A549 (cell line): ENCODE data around the gene SLC66A2. TPM values are rescaled to one million over a fixed set of nuclear protein-coding genes. Genes with fewer than 3 reads are reported as not detected.

Experiments used
- ATAC-seq, 2 experiments: fragments of 200-7000 bp in 1 of 2; fragments of >200 bp in 1 of 2; cut with Nextera tagmentation in 1 of 2; cut with Tn5 transposase in 1 of 2; 3 replicates each; pipeline versions ENCODE4 v1.8.0 to v1.9.1; 2018 to 2020; ENCODE audit warnings: mild to moderate bottlenecking in 1 of 2, moderate library complexity in 1 of 2
- CTCF ChIA-PET: fragments of 300-600 bp; sonication (Branson Sonifier 250); formaldehyde crosslinking; extraction: SDS; loops from one replicate; lab custom pipeline; 2021; ENCODE audit warnings: antibody characterized with exemption, inconsistent platforms; lab: Yijun Ruan, JAX
- POLR2A ChIA-PET: fragments of 350-600 bp; formaldehyde crosslinking; extraction: SDS; loops from one replicate; lab custom pipeline; 2021; ENCODE audit warnings: antibody characterized with exemption, inconsistent platforms; lab: Yijun Ruan, JAX
- DNase-seq, 2 experiments: peaks; one replicate each; pipeline versions ENCODE4 v3.0.0 to v3.0.0-alpha.2; 2011 to 2016; ENCODE audit warnings: low read depth in 1 of 2, low spot score in 1 of 2
- FAIRE-seq: peaks from 2 replicates; lab custom pipeline; 2011; peaks lifted over from hg19 to GRCh38; lab: Jason Lieb, UNC
- H3K27ac ChIP-seq, 2 experiments: fragments of >200 bp; sonication (Bioruptor Twin); formaldehyde crosslinking; 3 replicates each; pipeline ENCODE4 v1.5.1; 2016 to 2017
- H3K4me1 ChIP-seq: fragments of >200 bp; sonication (Bioruptor Twin); formaldehyde crosslinking; 3 replicates; pipeline ENCODE4 v1.6.1; 2016
- H3K4me2 ChIP-seq: fragments of >200 bp; sonication (Bioruptor Twin); formaldehyde crosslinking; 3 replicates; pipeline ENCODE4 v1.6.1; 2016
- H3K4me3 ChIP-seq: fragments of >200 bp; sonication (Bioruptor Twin); formaldehyde crosslinking; 3 replicates; pipeline ENCODE4 v1.5.1; 2016
- H3K9me3 ChIP-seq: fragments of >200 bp; sonication (Bioruptor Twin); formaldehyde crosslinking; 3 replicates; pipeline ENCODE4 v1.6.1; 2016
- BHLHE40 ChIP-seq: IDR thresholded peaks from 2 replicates; pipeline ENCODE4 v1.6.1; 2012; ENCODE audit warnings: low read depth, low read length, inconsistent platforms
- CHD2 ChIP-seq: fragments of 150-350 bp; IDR thresholded peaks from 2 replicates; pipeline ENCODE4 v1.6.1; 2014; ENCODE audit warnings: low read length; ENCODE audit not compliant: partially characterized antibody
- FOSB ChIP-seq: fragments of 250-450 bp; sonication (Bioruptor Pico); IDR thresholded peaks from 2 replicates; pipeline ENCODE4 v1.5.0; 2020; ENCODE audit warnings: mild to moderate bottlenecking, moderate library complexity
- FOSL2 ChIP-seq, 2 experiments: fragments of 450-650 bp in 1 of 2; fragments of >200 bp in 1 of 2; sonication (Bioruptor Twin) in 1 of 2; formaldehyde crosslinking; IDR thresholded peaks; 2 replicates each; pipeline versions ENCODE4 v1.5.0 to v1.6.1; 2016 to 2020; ENCODE audit warnings: mild to moderate bottlenecking in 1 of 2, moderate library complexity in 1 of 2
- GATA3 ChIP-seq: IDR thresholded peaks from 2 replicates; pipeline ENCODE4 v1.6.1; 2012; ENCODE audit warnings: borderline replicate concordance
- HEYL ChIP-seq: fragments of 250-450 bp; sonication (Bioruptor Pico); IDR thresholded peaks from 2 replicates; pipeline ENCODE4 v1.8.0; 2021; ENCODE audit warnings: mild to moderate bottlenecking, moderate library complexity
- HOXB5 ChIP-seq: fragments of 250-450 bp; sonication (Bioruptor Pico); IDR thresholded peaks from 2 replicates; pipeline ENCODE4 v1.5.0; 2020; ENCODE audit warnings: mild to moderate bottlenecking, moderate library complexity
- KDM5A ChIP-seq: fragments of 200-600 bp; sonication (generic); IDR thresholded peaks from 2 replicates; pipeline ENCODE4 v1.6.1; 2016; ENCODE audit warnings: antibody characterized with exemption, mild to moderate bottlenecking
- MAZ ChIP-seq: fragments of 150-350 bp; IDR thresholded peaks from 2 replicates; pipeline ENCODE4 v1.6.1; 2014; ENCODE audit warnings: antibody characterized with exemption, low read depth, low read length, borderline replicate concordance
- MYC ChIP-seq: IDR thresholded peaks from 2 replicates; pipeline ENCODE4 v1.6.1; 2012; ENCODE audit warnings: mild to moderate bottlenecking, inconsistent platforms, low read length, improper control_type of control experiment, borderline replicate concordance
- NR3C1 ChIP-seq: fragments of >200 bp; sonication (Bioruptor Twin); formaldehyde crosslinking; IDR thresholded peaks from 3 replicates; pipeline ENCODE4 v1.6.1; 2017
- PHF8 ChIP-seq: fragments of 200-600 bp; sonication (generic); IDR thresholded peaks from 2 replicates; pipeline ENCODE4 v1.6.1; 2016; ENCODE audit warnings: low read depth, mild to moderate bottlenecking, antibody characterized with exemption, moderate library complexity, borderline replicate concordance
- RAD21 ChIP-seq, 2 experiments: fragments of >200 bp in 1 of 2; sonication (Bioruptor Twin) in 1 of 2; formaldehyde crosslinking in 1 of 2; IDR thresholded peaks in 1 of 2; conservative IDR thresholded peaks in 1 of 2; 2 replicates in 1 of 2; 3 replicates in 1 of 2; pipeline ENCODE4 v1.6.1; 2012 to 2018; ENCODE audit warnings: inconsistent platforms in 1 of 2
- RARB ChIP-seq: fragments of 250-450 bp; sonication (Bioruptor Pico); IDR thresholded peaks from 2 replicates; pipeline ENCODE4 v1.8.0; 2021; ENCODE audit warnings: mild to moderate bottlenecking, moderate library complexity
- TFCP2L1 ChIP-seq: fragments of 250-450 bp; sonication (Bioruptor Pico); IDR thresholded peaks from 2 replicates; pipeline ENCODE4 v1.5.0; 2021; ENCODE audit warnings: mild to moderate bottlenecking
- ZFP36 ChIP-seq: fragments of 450-650 bp; IDR thresholded peaks from 2 replicates; pipeline ENCODE4 v1.6.1; 2014; ENCODE audit warnings: borderline replicate concordance; ENCODE audit not compliant: partially characterized antibody
- ZSCAN20 ChIP-seq: fragments of 250-450 bp; sonication (Bioruptor Pico); IDR thresholded peaks from 2 replicates; pipeline ENCODE4 v1.8.0; 2022; ENCODE audit warnings: mild to moderate bottlenecking, moderate library complexity
- WGBS: methylation state at CpG from one replicate; pipeline ENCODE4 v1.1.6; 2017; ENCODE audit errors: missing lambda C conversion rate; 5-methylcytosine and 5-hydroxymethylcytosine counted together
- polyA plus RNA-seq, 4 experiments: library from polyadenylated mRNA; depleted of rRNA in 3 of 4; stranded (reverse); fragments of >200 nt; fragmentation: RNase III in 1 of 4; extraction: RNeasy Plus Mini Kit Qiagen cat#74134 plus additional on column Dnase treatment in 1 of 4; gene quantifications; 2 replicates in 3 of 4; 3 replicates in 1 of 4; pipeline ENCODE4 v1.2.3, GENCODE V29; 2011 to 2017
- TF ChIP-seq, protein P1 (sequence below): IDR thresholded peaks from 2 replicates; pipeline ENCODE4 v1.6.1; 2012; ENCODE audit warnings: low read depth, borderline replicate concordance
- TF ChIP-seq, protein P2 (sequence below): fragments of >200 bp; sonication (Bioruptor Twin); formaldehyde crosslinking; IDR thresholded peaks from 3 replicates; pipeline ENCODE4 v1.6.1; 2016
- TF ChIP-seq, protein P3 (sequence below): fragments of 250-450 bp; sonication (Bioruptor Pico); IDR thresholded peaks from 2 replicates; pipeline ENCODE4 v1.5.0; 2020; ENCODE audit warnings: low read depth, mild to moderate bottlenecking, moderate library complexity

SLC66A2 gene
- polyA plus RNA-seq, 2 of the 4 experiments (the other 2 are of a cell fraction) = 4.8 to 11.5 TPM

DNA sequence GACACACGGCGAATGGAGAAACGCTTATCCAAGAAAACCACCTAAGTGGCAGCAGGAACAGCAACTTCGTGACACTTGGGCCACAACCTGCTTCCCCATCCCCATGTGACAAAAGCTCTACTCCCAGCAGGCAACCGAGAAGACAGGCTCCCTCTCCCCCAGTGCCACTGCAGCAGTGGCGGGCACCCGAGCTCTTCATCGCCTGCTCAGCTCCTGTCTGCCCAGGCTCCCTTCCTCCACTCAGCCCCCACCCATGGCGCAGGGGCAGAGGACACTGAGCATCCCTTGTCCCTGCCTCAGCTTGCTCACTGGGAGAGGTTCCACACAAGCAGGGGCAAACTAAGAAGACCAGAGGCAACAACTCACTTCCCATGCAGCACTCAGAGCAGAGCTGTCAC is 22.9 kb downstream of the SLC66A2 start:
- TF ChIP-seq, protein P1, sequence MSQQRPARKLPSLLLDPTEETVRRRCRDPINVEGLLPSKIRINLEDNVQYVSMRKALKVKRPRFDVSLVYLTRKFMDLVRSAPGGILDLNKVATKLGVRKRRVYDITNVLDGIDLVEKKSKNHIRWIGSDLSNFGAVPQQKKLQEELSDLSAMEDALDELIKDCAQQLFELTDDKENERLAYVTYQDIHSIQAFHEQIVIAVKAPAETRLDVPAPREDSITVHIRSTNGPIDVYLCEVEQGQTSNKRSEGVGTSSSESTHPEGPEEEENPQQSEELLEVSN = no peak
- no peak for TF ChIP-seq ZFP36
- TF ChIP-seq TFCP2L1 (CRISPR knock-in tag) = no peak
- TF ChIP-seq KDM5A = no peak
- no peak for TF ChIP-seq GATA3
- no peak for TF ChIP-seq FOSB (CRISPR knock-in tag)
- TF ChIP-seq CHD2 = no peak
- no peak for TF ChIP-seq RARB (CRISPR knock-in tag)
- no peak for TF ChIP-seq ZSCAN20 (CRISPR knock-in tag)
- no peak for TF ChIP-seq HOXB5 (CRISPR knock-in tag)
- no peak for TF ChIP-seq BHLHE40
- no peak for TF ChIP-seq MAZ
- TF ChIP-seq, protein P2, sequence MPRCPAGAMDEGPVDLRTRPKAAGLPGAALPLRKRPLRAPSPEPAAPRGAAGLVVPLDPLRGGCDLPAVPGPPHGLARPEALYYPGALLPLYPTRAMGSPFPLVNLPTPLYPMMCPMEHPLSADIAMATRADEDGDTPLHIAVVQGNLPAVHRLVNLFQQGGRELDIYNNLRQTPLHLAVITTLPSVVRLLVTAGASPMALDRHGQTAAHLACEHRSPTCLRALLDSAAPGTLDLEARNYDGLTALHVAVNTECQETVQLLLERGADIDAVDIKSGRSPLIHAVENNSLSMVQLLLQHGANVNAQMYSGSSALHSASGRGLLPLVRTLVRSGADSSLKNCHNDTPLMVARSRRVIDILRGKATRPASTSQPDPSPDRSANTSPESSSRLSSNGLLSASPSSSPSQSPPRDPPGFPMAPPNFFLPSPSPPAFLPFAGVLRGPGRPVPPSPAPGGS = no peak
- no peak for TF ChIP-seq PHF8
- no peak for TF ChIP-seq NR3C1
- TF ChIP-seq, protein P3, sequence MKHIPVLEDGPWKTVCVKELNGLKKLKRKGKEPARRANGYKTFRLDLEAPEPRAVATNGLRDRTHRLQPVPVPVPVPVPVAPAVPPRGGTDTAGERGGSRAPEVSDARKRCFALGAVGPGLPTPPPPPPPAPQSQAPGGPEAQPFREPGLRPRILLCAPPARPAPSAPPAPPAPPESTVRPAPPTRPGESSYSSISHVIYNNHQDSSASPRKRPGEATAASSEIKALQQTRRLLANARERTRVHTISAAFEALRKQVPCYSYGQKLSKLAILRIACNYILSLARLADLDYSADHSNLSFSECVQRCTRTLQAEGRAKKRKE = no peak
- TF ChIP-seq HEYL (CRISPR knock-in tag) = no peak
- 97% methylated on average over 7 of the region's 9 CpGs for WGBS
- Histone ChIP-seq H3K4me1 (no peaks in the 10 kb centered on the region), H3K4me2 (no peak overlapping the region), H3K4me3 (no peak overlapping the region), H3K27ac (no peak overlapping the region), H3K9me3 (peaks cover 34% of the 10 kb centered on the region)
- DNase-seq (no peak), ATAC-seq (no peak), FAIRE-seq (no peak)
- CTCF ChIA-PET = no interaction called here
- POLR2A ChIA-PET = no interaction called here

DNA sequence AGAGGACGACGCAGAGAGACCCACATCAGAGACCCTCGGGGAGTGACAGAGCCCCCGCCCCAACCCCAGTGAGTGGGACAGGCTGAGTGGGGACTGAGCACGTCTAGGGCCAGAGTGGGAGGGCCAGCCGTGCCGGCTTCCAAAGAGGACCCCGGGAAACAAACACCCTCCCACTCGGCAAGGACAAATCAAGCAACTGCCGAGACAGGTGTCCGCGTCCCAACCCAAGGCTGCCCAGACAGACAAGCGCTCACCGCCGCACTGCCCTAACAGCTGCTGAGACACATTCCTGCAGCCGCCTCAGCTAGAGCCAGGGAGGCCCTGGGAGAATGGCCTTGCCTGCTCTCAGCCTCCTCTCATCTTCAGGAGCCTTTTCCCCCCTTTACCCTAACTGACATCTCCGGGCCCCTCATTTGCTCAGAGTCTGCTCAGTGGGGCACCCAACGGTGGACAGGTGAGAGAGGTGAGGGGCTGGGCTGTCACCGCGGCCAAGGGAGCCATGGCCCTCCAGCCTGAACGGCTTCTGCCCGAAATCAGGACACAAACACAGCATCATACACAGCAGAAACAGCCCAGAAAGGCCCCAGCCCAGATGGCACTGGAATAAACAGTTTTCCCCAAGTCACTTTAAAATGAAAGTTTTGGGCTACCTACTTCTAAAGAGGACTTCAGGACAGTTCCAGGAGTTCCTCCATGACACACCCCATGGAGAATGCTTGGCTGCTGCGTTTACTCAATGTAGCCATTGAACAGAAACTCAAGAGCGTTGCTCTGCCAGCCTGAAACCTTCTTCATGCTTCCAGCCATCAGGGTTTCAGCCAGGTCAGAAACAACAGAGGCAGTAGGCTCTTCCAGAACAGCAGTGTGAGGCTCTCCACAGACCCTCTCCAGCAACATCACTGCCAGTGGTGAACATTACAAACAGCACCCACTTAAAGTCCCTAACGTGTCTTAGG is 23.6 kb downstream of the SLC66A2 start:
- WGBS = 88% methylated on average over 11 of the region's 25 CpGs
- no peak for FAIRE-seq
- DNase-seq = no peak
- Histone ChIP-seq H3K27ac (no peak overlapping the region), H3K9me3 (peaks cover 32% of the 10 kb centered on the region), H3K4me3 (no peak overlapping the region), H3K4me1 (no peaks in the 10 kb centered on the region), H3K4me2 (no peak overlapping the region)
- ATAC-seq = no peak
- POLR2A ChIA-PET = no interaction called here
- no peak for TF ChIP-seq RAD21 (conservative IDR thresholded peaks at IDR 0.05 in 1 of 2, IDR thresholded peaks at IDR 0.05 in 1 of 2)
- TF ChIP-seq MYC = no peak
- TF ChIP-seq MAZ = no peak
- no peak for TF ChIP-seq FOSL2 (IDR thresholded peaks at IDR 0.05)
- no peak for TF ChIP-seq FOSL2 (CRISPR knock-in tag; IDR thresholded peaks at IDR 0.05)
- CTCF ChIA-PET = no interaction called here
